MCF 10A (cell line): Measurements from ENCODE around the gene TF. TPM values are rescaled to one million over a fixed set of nuclear protein-coding genes. Genes with fewer than 3 reads are reported as not detected.
A peak's percentile ranks its signal among the peaks of the same experiment; 100 is the strongest.

Experiments used
- BruUV-seq: library from RNA; stranded (reverse); fragments of 400-500 nt; replicated peaks from 2 replicates; lab custom pipeline; 2021; lab: Mats Ljungman, UMichigan
- CTCF ChIA-PET: fragments of 300-600 bp; sonication (Branson Sonifier 250); formaldehyde crosslinking; extraction: SDS; loops from one replicate; lab custom pipeline; 2021; ENCODE audit warnings: antibody characterized with exemption, inconsistent platforms; lab: Yijun Ruan, JAX
- POLR2A ChIA-PET: fragments of 300-600, 350-650 bp; sonication (Branson Sonifier 250); formaldehyde crosslinking; extraction: SDS; loops from one replicate; lab custom pipeline; 2020; ENCODE audit warnings: antibody characterized with exemption, inconsistent platforms; lab: Yijun Ruan, JAX
- DNase-seq: peaks from one replicate; pipeline ENCODE4 v3.0.0-alpha.2; 2018; ENCODE audit not compliant: unreplicated experiment
- H3K27ac Mint-ChIP-seq: one replicate; pipeline ENCODE4 v1.8.0; 2022; ENCODE audit warnings: mild to moderate bottlenecking, low read depth, mixed read lengths; ENCODE audit not compliant: unreplicated experiment
- H3K27me3 Mint-ChIP-seq: one replicate; pipeline ENCODE4 v1.8.0; 2022; ENCODE audit warnings: mixed read lengths; ENCODE audit not compliant: insufficient read depth, unreplicated experiment
- H3K36me3 Mint-ChIP-seq: one replicate; pipeline ENCODE4 v1.8.0; 2022; ENCODE audit warnings: mild to moderate bottlenecking, moderate library complexity, mixed read lengths; ENCODE audit not compliant: insufficient read depth, unreplicated experiment
- H3K4me1 Mint-ChIP-seq: one replicate; pipeline ENCODE4 v1.8.0; 2022; ENCODE audit warnings: mixed read lengths; ENCODE audit not compliant: insufficient read depth, unreplicated experiment
- H3K4me3 Mint-ChIP-seq: one replicate; pipeline ENCODE4 v1.8.0; 2022; ENCODE audit warnings: mild to moderate bottlenecking, moderate library complexity, mixed read lengths; ENCODE audit not compliant: unreplicated experiment
- H3K9me3 Mint-ChIP-seq: one replicate; pipeline ENCODE4 v1.8.0; 2022; ENCODE audit warnings: mixed read lengths; ENCODE audit not compliant: unreplicated experiment
- intact Hi-C: fragments of 100-400 bp; cut with micrococcal nuclease; formaldehyde crosslinking; loops from 2 replicates; pipeline ENCODE4 v1.14.1; 2022
- total RNA-seq: library from RNA; stranded (reverse); gene quantifications from 2 replicates; pipeline ENCODE4 v1.2.3, GENCODE V29; 2022
- TF ChIP-seq, protein P1 (sequence below): fragments of 200-600 bp; IDR thresholded peaks from one replicate; pipeline ENCODE4 v1.8.0; 2022; ENCODE audit warnings: antibody characterized with exemption, mild to moderate bottlenecking; ENCODE audit not compliant: unreplicated experiment

Gene TF
- total RNA-seq, 1 experiment from 2014 or later, result 0.19 TPM

GRCh38 chr3:133734305-133734704, 11.9 kb upstream of the TF start:
- POLR2A ChIA-PET, result interaction anchor here (0.7 kb wide), 1 partner anchor 41 kb away, joined by 7 read pairs; no protein-coding TSS in a partner anchor

DNA sequence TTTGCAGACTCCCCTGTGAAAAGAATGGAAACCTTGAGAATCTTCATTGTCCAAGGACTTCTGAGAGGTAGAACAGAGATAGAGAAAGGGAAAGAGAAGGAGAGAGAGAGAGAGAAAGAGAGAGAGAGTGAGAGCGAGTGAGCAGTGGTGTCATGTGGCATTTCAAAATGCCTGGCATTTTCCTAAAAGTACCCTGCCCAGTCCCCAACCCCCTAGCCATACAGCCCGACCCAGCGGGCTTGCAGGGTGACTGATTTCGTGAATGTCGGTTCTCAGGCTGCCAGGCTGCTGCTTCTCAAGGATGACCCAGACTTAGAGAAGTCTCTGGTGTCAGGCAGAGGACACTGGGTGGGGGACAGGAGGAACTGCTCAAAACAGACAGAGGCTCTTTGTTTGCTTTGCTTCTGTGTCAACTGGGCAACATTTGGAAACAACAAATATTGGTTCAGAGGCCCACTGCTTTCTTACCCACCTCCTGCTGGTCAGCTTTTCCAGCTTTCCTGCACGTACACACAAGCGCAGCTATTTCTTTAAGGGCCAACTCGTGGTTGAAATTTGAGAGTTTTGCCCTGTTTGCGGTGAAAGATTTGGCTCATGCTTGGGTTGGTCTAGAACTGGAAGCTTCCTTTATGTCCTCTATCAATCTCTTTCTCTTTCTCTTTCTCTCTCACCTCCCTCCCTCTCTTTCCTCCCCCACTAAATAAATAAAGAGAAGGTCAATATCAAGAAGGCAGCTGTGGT, 3.7 kb upstream of the TF start:
- no TSS peak for BruUV-seq
- CTCF ChIA-PET, result interaction anchor here (0.6 to 0.9 kb wide), 5 partner anchors 79 to 1659 kb away, joined by 3 to 4 read pairs (median 3); no protein-coding TSS in a partner anchor

More at GRCh38 chr3:133734305-133734704, 11.9 kb upstream of the TF start:
- Mint-ChIP-seq H3K4me1 (no peaks in the 10 kb centered on the region), H3K27me3 (peaks cover 46% of the 10 kb centered on the region), H3K27ac (no peak overlapping the region), H3K4me3 (no peak overlapping the region), H3K9me3 (peaks cover 15% of the 10 kb centered on the region), H3K36me3 (no peaks in the 10 kb centered on the region)
- CTCF ChIA-PET, result no interaction called here
- intact Hi-C loops, result no loop called here
- BruUV-seq, result no TSS peak
- DNase-seq, result no peak
- TF ChIP-seq, protein P1, sequence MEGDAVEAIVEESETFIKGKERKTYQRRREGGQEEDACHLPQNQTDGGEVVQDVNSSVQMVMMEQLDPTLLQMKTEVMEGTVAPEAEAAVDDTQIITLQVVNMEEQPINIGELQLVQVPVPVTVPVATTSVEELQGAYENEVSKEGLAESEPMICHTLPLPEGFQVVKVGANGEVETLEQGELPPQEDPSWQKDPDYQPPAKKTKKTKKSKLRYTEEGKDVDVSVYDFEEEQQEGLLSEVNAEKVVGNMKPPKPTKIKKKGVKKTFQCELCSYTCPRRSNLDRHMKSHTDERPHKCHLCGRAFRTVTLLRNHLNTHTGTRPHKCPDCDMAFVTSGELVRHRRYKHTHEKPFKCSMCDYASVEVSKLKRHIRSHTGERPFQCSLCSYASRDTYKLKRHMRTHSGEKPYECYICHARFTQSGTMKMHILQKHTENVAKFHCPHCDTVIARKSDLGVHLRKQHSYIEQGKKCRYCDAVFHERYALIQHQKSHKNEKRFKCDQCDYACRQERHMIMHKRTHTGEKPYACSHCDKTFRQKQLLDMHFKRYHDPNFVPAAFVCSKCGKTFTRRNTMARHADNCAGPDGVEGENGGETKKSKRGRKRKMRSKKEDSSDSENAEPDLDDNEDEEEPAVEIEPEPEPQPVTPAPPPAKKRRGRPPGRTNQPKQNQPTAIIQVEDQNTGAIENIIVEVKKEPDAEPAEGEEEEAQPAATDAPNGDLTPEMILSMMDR, result no peak

GRCh38 chr3:133744241-133744640, 2.0 kb upstream of the TF start:
- H3K9me3 Mint-ChIP-seq, result no peaks in the 10 kb centered on the region

More for the DNA sequence above, 3.7 kb upstream of the TF start:
- POLR2A ChIA-PET, result interaction anchor here (0.7 kb wide), 1 partner anchor 14 kb away, joined by 3 read pairs; no protein-coding TSS in a partner anchor
- Mint-ChIP-seq H3K27me3 (peaks cover 35% of the 10 kb centered on the region), H3K27ac (no peak overlapping the region), H3K4me3 (no peak overlapping the region), H3K4me1 (peaks cover 5% of the 10 kb centered on the region), H3K9me3 (no peaks in the 10 kb centered on the region), H3K36me3 (peaks cover 5% of the 10 kb centered on the region)
- intact Hi-C loops, result no loop called here
- TF ChIP-seq, protein P1, result no peak
- peak; percentile 35 for DNase-seq

DNA sequence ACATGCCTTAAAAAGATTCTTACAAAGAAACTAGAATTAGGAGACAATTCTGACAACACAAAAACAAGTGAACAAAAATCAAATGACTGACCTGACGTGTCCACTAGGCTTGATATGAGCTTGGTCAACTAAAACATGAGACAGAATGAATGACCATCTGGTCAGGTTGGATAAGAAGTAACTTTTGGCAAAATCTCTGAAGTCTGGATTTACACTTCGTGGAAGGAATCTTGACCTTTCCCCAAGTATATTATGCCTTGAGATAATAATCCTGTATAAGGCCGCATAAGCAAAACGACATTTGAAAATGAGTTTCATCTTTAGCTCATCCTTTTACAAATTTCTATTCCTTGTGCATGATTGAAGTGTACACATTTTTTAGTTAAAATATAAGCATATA, 1.1 kb upstream of the TF start:
- POLR2A ChIA-PET, result interaction anchor here (0.9 kb wide), 1 partner anchor 39 kb away, joined by 3 read pairs; no protein-coding TSS in a partner anchor
- BruUV-seq, result no TSS peak
- Mint-ChIP-seq H3K36me3 (peaks cover 5% of the 10 kb centered on the region), H3K27ac (no peak overlapping the region), H3K27me3 (peaks cover 49% of the 10 kb centered on the region), H3K4me1 (peaks cover 5% of the 10 kb centered on the region), H3K4me3 (no peak overlapping the region), H3K9me3 (no peaks in the 10 kb centered on the region)
- no peak for DNase-seq
- CTCF ChIA-PET, result interaction anchor here (0.6 kb wide), 1 partner anchor 75 kb away, joined by 4 read pairs; no protein-coding TSS in a partner anchor
- TF ChIP-seq, protein P1, result no peak
- intact Hi-C loops, result no loop called here

More at GRCh38 chr3:133744241-133744640, 2.0 kb upstream of the TF start:
- no peak for DNase-seq
- intact Hi-C loops, result no loop called here
- BruUV-seq, result no TSS peak
- TF ChIP-seq, protein P1, result no peak
- Mint-ChIP-seq H3K4me1 (peaks cover 5% of the 10 kb centered on the region), H3K4me3 (no peak overlapping the region), H3K27me3 (peaks cover 40% of the 10 kb centered on the region), H3K27ac (no peak overlapping the region), H3K36me3 (peaks cover 5% of the 10 kb centered on the region)
- ChIA-PET POLR2A (no interaction called here), CTCF (no interaction called here)
